Measurements from ENCODE around the gene KCNMA1. TPM values are rescaled to one million over a fixed set of nuclear protein-coding genes. Genes with fewer than 3 reads are reported as not detected.
"Not testable (repeated sequence)": the region's sequence is repeated elsewhere in the genome, so short reads cannot be mapped to it uniquely, and the experiment has no call there.

KCNMA1 gene
- polyA plus RNA-seq, 1 donor from 2014 or later, result 60.8 TPM

GRCh38 chr10:77661100-77661499 lies 23.5 kb upstream of the KCNMA1 start:
- no peak overlapping the region for H3K9ac ChIP-seq (ENCODE audit: low read length)
- H3K27me3 ChIP-seq (ENCODE audit: insufficient read depth, low read depth, low read length), result no peaks in the 10 kb centered on the region
- no peaks in the 10 kb centered on the region for H3K9me2 ChIP-seq (ENCODE audit: insufficient read depth, low read length)
- no peaks in the 10 kb centered on the region for H4K20me1 ChIP-seq (ENCODE audit: insufficient read depth)
- H3K9me3 ChIP-seq (ENCODE audit: low read length), result no peaks in the 10 kb centered on the region
- no peaks in the 10 kb centered on the region for H3F3A ChIP-seq (ENCODE audit: insufficient read depth, low read length, poor library complexity, severe bottlenecking)
- H3K4me2 ChIP-seq (ENCODE audit: low read length), result no peak overlapping the region
- H3K4me3 ChIP-seq (ENCODE audit: low read length), result no peak overlapping the region
- H3K27ac ChIP-seq (ENCODE audit: low read length), result no peak overlapping the region
- no peaks in the 10 kb centered on the region for H3K79me2 ChIP-seq (replicated peaks; ENCODE audit: insufficient read depth, low read length)
- H3K36me3 ChIP-seq (ENCODE audit: insufficient read depth, low read length), result no peaks in the 10 kb centered on the region
- TF ChIP-seq MXI1 (conservative IDR thresholded peaks at IDR 0.05; ENCODE audit: poor library complexity, severe bottlenecking), result no peak
- TF ChIP-seq REST (IDR thresholded peaks at IDR 0.05; ENCODE audit: borderline replicate concordance), result no peak
- TF ChIP-seq RAD21 (conservative IDR thresholded peaks at IDR 0.05), result no peak
- TF ChIP-seq TAF1 (IDR thresholded peaks at IDR 0.05; ENCODE audit: low read depth), result no peak
- TF ChIP-seq SMC3 (conservative IDR thresholded peaks at IDR 0.05; ENCODE audit: poor library complexity), result no peak
- TF ChIP-seq POLR2AphosphoS5 (IDR thresholded peaks at IDR 0.05), result no peak
- TF ChIP-seq EP300 (conservative IDR thresholded peaks at IDR 0.05; ENCODE audit: poor library complexity, severe bottlenecking), result no peak
- no peak for TF ChIP-seq CTCF (IDR thresholded peaks at IDR 0.05; ENCODE audit: poor library complexity, severe bottlenecking)
- TF ChIP-seq EZH2 (IDR thresholded peaks at IDR 0.05; ENCODE audit: borderline replicate concordance, insufficient read depth, low read length, poor library complexity, severe bottlenecking), result no peak
- H2AFZ ChIP-seq (ENCODE audit: low read depth, low read length), result no peak overlapping the region

DNA sequence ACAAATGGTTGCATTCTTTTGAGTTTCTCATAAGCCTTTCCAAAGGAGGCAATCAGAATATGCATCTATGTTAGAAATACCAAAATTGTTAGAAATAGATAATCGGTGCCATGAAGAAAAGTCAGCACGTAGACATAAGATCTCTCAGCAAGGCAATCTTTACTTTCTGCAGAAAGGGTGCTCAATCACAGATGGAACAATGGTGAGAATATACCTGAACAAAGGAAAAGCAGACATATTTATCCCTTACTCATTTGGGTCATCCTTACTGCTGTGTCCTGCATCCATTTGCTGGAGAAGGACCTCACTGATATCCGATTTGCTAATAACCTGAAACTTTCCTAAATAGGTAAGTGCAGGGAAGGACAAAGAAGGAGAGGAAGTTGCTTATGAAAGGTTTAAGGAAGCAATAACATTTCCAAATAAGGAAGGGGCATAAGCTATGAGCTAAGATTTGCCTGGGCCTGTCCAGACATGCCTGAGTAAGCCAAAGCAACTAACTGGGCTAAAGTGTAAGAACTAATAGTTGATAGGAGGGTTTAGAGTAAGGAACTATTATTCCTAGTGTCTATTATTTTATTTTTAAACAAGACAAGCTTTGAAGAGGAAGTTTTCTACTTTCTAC lies 21.6 kb upstream of the KCNMA1 start:
- H3K36me3 ChIP-seq (ENCODE audit: insufficient read depth, low read length); H3K79me2 ChIP-seq (replicated peaks; ENCODE audit: insufficient read depth, low read length); H3K9me3 ChIP-seq (ENCODE audit: low read length); H3K9me2 ChIP-seq (ENCODE audit: insufficient read depth, low read length); H2AFZ ChIP-seq (ENCODE audit: low read depth, low read length); H4K20me1 ChIP-seq (ENCODE audit: insufficient read depth); H3F3A ChIP-seq (ENCODE audit: insufficient read depth, low read length, poor library complexity, severe bottlenecking); H3K4me2 ChIP-seq (ENCODE audit: low read length); H3K4me3 ChIP-seq (ENCODE audit: low read length); H3K27ac ChIP-seq (ENCODE audit: low read length); H3K27me3 ChIP-seq (ENCODE audit: insufficient read depth, low read depth, low read length); H3K9ac ChIP-seq (ENCODE audit: low read length): not testable (repeated sequence)

DNA sequence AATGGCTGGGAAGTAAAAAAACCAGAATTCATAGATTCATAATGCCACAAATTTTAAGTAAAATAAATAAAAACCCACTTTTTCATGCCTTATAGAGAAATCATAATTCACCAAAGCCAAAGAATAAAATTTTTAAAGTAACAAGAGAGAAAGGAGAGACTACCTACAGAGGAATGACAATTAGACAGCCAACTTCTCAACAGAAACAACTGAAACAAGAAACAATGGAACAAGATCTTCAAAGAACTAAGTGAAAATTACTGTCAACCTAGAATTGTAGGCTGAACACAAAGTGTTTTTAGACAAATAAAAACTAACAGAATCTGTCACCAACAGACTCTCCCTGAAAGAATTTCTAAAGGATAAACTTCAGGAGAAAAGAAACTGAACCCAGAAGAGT lies 15.6 kb upstream of the KCNMA1 start:
- Histone ChIP-seq H3K4me3 (ENCODE audit: low read length) (no peak overlapping the region), H3K27ac (ENCODE audit: low read length) (no peak overlapping the region), H3K9ac (ENCODE audit: low read length) (no peak overlapping the region), H3K4me2 (ENCODE audit: low read length) (no peak overlapping the region), H3F3A (ENCODE audit: insufficient read depth, low read length, poor library complexity, severe bottlenecking) (no peaks in the 10 kb centered on the region), H3K9me3 (ENCODE audit: low read length) (no peaks in the 10 kb centered on the region), H3K9me2 (ENCODE audit: insufficient read depth, low read length) (no peaks in the 10 kb centered on the region), H4K20me1 (ENCODE audit: insufficient read depth) (no peaks in the 10 kb centered on the region), H3K79me2 (replicated peaks; ENCODE audit: insufficient read depth, low read length) (no peaks in the 10 kb centered on the region), H3K27me3 (ENCODE audit: insufficient read depth, low read depth, low read length) (no peaks in the 10 kb centered on the region), H3K36me3 (ENCODE audit: insufficient read depth, low read length) (no peaks in the 10 kb centered on the region), H2AFZ (ENCODE audit: low read depth, low read length) (no peak overlapping the region)
- TF ChIP-seq RAD21 (conservative IDR thresholded peaks at IDR 0.05), result no peak
- TF ChIP-seq CTCF (IDR thresholded peaks at IDR 0.05; ENCODE audit: poor library complexity, severe bottlenecking), result no peak
- no peak for TF ChIP-seq EZH2 (IDR thresholded peaks at IDR 0.05; ENCODE audit: borderline replicate concordance, insufficient read depth, low read length, poor library complexity, severe bottlenecking)
- no peak for TF ChIP-seq MXI1 (conservative IDR thresholded peaks at IDR 0.05; ENCODE audit: poor library complexity, severe bottlenecking)
- TF ChIP-seq REST (IDR thresholded peaks at IDR 0.05; ENCODE audit: borderline replicate concordance), result no peak
- no peak for TF ChIP-seq SMC3 (conservative IDR thresholded peaks at IDR 0.05; ENCODE audit: poor library complexity)
- no peak for TF ChIP-seq EP300 (conservative IDR thresholded peaks at IDR 0.05; ENCODE audit: poor library complexity, severe bottlenecking)
- no peak for TF ChIP-seq TAF1 (IDR thresholded peaks at IDR 0.05; ENCODE audit: low read depth)
- TF ChIP-seq POLR2AphosphoS5 (IDR thresholded peaks at IDR 0.05), result no peak

Data from neural cell (in vitro differentiated cells).